Heart left ventricle (tissue), 13 donors: Measurements from ENCODE around the gene SEMA5B.

Experiments
- CTCF ChIP-seq, 12 donors: fragments of 200-600 bp; sonication (generic) in 4 of 12; IDR thresholded peaks; one replicate each; pipeline versions ENCODE4 v1.5.0 to v1.8.0; 2018 to 2022; ENCODE audit warnings: antibody characterized with exemption in 12 of 12, mild to moderate bottlenecking in 5 of 12
- POLR2A ChIP-seq, 2 donors: fragments of 450-650 bp; IDR thresholded peaks; one replicate each; pipeline ENCODE4 v1.6.1; 2017; ENCODE audit warnings: antibody characterized with exemption in 2 of 2, mild to moderate bottlenecking in 2 of 2, moderate library complexity in 2 of 2
- donor health status: ischemic (EF 13 %, LVEDD 7.1; RV severe dilation, severe dysfunction).
- donor health status: DM: no; HTN: yes; CAD: no.
- donor health status: DM: no; HTN: no; CAD: no.
- donor health status: ischemic (EF 25% LVEDD 6.9; RV normal size, moderate dysfunction).
- donor health status: ischemic (EF 25% LVEDD 5.7; RV mildly dilated, moderate dysfunction).
- donor health status: ischemic (EF 35%, LVEDD 5.7; RV mildly dilated, moderate dysfunction).
- donor health status: nonischemic (EF 11% LVEDD 7.7; RV severe dilation, severe dysfunction).
- donor health status: DM: yes; HTN: yes; CAD: no.
- donor health status: PGD.
- donor health status: ischemic (EF 29% LVEDD 5.4; RV normal size, mild dysfunction).
- donor health status: nonischemic (EF 23%, LVEDD 6.1; RV moderate dilation, normal function).

DNA sequence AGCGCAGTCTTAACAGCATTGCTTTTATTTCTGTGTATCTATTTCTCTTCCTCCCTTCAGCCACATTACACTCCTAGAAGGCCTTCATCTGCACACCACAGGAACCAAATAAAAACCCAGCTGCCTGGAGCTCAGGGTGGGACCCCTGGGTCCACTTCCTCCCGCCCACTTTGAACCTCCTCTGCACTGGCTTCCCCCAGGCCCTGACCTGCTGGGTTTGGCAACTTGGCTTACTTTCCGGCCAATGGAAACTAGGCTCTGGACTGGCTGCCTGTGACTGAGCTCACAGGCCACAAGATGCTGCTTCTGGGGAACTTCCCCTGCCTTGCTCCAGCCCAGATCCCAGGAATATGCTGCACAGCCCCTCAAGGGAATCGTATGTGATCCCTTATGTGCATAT lies 89.8 kb downstream of the SEMA5B start:
- TF ChIP-seq CTCF (IDR thresholded peaks at IDR 0.05) (no peak), POLR2A (IDR thresholded peaks at IDR 0.05) (no peak)
